Endodermal cell (in vitro differentiated cells): ENCODE results near the gene ZNF776. TPM values are rescaled to one million over a fixed set of nuclear protein-coding genes. Genes with fewer than 3 reads are reported as not detected.
A peak's percentile ranks its signal among the peaks of the same experiment; 100 is the strongest.

Experiments
- DNase-seq: peaks from one replicate; pipeline ENCODE4 v3.0.0-alpha.2; 2017
- H3K27ac ChIP-seq: 2 replicates; pipeline ENCODE4 v1.5.1; 2013; ENCODE audit warnings: mild to moderate bottlenecking, low read depth, low read length, moderate library complexity
- H3K27me3 ChIP-seq: 2 replicates; pipeline ENCODE4 v1.6.1; 2013; ENCODE audit warnings: mild to moderate bottlenecking, low read length, moderate library complexity; ENCODE audit not compliant: insufficient read depth, control insufficient read depth, poor library complexity, severe bottlenecking
- H3K36me3 ChIP-seq: 2 replicates; pipeline ENCODE4 v1.7.0; 2013; ENCODE audit warnings: mild to moderate bottlenecking, low read length, moderate library complexity; ENCODE audit not compliant: control insufficient read depth, insufficient read depth
- H3K4me1 ChIP-seq: one replicate; pipeline ENCODE4 v1.7.0; 2013; ENCODE audit warnings: low read length; ENCODE audit not compliant: control insufficient read depth, insufficient read depth
- H3K4me3 ChIP-seq: 2 replicates; pipeline ENCODE4 v1.5.1; 2013; ENCODE audit warnings: mild to moderate bottlenecking, low read length, moderate library complexity
- H3K9ac ChIP-seq: 2 replicates; pipeline ENCODE4 v1.6.1; 2013; ENCODE audit warnings: mild to moderate bottlenecking, low read length, moderate library complexity; ENCODE audit not compliant: poor library complexity, severe bottlenecking; ENCODE audit errors: extremely low read depth
- H3K9me3 ChIP-seq: 2 replicates; pipeline ENCODE4 v1.6.1; 2013; ENCODE audit warnings: mild to moderate bottlenecking, low read length, moderate library complexity; ENCODE audit not compliant: control insufficient read depth
- H3K27ac Mint-ChIP-seq: 2 replicates; pipeline ENCODE4 v1.8.0; 2020; ENCODE audit warnings: mixed read lengths
- H3K27me3 Mint-ChIP-seq: 2 replicates; pipeline ENCODE4 v1.8.0; 2021; ENCODE audit warnings: mild to moderate bottlenecking, mixed read lengths; ENCODE audit not compliant: insufficient read depth
- H3K36me3 Mint-ChIP-seq: 2 replicates; pipeline ENCODE4 v1.8.0; 2020; ENCODE audit warnings: low read depth, mixed read lengths
- H3K4me1 Mint-ChIP-seq: 2 replicates; pipeline ENCODE4 v1.8.0; 2020; ENCODE audit warnings: mixed read lengths
- H3K4me3 Mint-ChIP-seq: 2 replicates; pipeline ENCODE4 v1.8.0; 2020; ENCODE audit warnings: mild to moderate bottlenecking, moderate library complexity, mixed read lengths
- H3K9me3 Mint-ChIP-seq: 2 replicates; pipeline ENCODE4 v1.8.0; 2020; ENCODE audit warnings: mild to moderate bottlenecking, mixed read lengths
- CTCF ChIP-seq: fragments of 200-600 bp; sonication (generic); conservative IDR thresholded peaks from 2 replicates; pipeline ENCODE4 v1.5.0; 2021; ENCODE audit warnings: antibody characterized with exemption, mild to moderate bottlenecking
- WGBS, 2 experiments: methylation state at CpG; one replicate each; pipeline versions ENCODE4 v1.1.5 to v1.1.7; 2013; ENCODE audit warnings: missing lambda C conversion rate in 2 of 2, mixed read lengths in 1 of 2; ENCODE audit not compliant: insufficient coverage in 1 of 2, insufficient read length in 1 of 2; 5-methylcytosine and 5-hydroxymethylcytosine counted together
- total RNA-seq, 2 donors: library from RNA; stranded (reverse); fragmentation: NEBNext Ultra II Directional in 1 of 2; extraction: Animal tissue kit (Norgen Biotek cat#: 25700) in 1 of 2; gene quantifications; 2 replicates in 1 of 2; 3 replicates in 1 of 2; pipeline ENCODE4 v1.2.1, GENCODE V29; 2021

The ZNF776 gene
- total RNA-seq, 2 donors from 2014 or later = 16.2 to 21.4 TPM

- no peak overlapping the region for H3K9ac ChIP-seq
- Mint-ChIP-seq H3K9me3 (no peaks in the 10 kb centered on the region), H3K27ac (peak overlapping the region; percentile 83), H3K4me1 (peaks cover 47% of the 10 kb centered on the region), H3K4me3 (no peak overlapping the region), H3K27me3 (no peaks in the 10 kb centered on the region), H3K36me3 (peaks cover 21% of the 10 kb centered on the region)
- H3K4me3 ChIP-seq = no peak overlapping the region
- WGBS, 2 experiments = 72 to 87% methylated on average over 2 to 4 of the region's 4 CpGs
- peaks cover 4% of the 10 kb centered on the region for H3K9me3 ChIP-seq
- peak; percentile 40 for TF ChIP-seq CTCF
- H3K27ac ChIP-seq = no peak overlapping the region
- no peaks in the 10 kb centered on the region for H3K27me3 ChIP-seq
- H3K4me1 ChIP-seq = peaks cover 8% of the 10 kb centered on the region
- DNase-seq = peak; percentile 77
- H3K36me3 ChIP-seq = peaks cover 22% of the 10 kb centered on the region
These were observed 55.7 kb downstream of the ZNF776 start for GRCh38 chr19:57802269-57802668.

DNA sequence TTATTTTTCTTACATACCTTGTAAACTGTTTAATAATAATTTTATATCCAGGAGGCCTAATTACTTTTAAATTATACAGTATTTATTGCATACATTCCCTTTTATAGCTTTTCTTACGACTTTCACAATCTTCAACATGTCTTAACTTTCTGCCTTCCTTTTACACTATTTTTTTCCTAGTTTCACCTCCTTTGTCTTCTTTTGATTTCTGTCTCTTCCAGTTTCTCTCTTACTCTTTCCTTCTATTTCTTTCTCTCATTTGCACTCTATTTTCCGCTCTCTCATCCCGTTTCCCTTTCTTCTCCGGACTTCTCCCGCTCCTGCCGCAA lies 56.6 kb downstream of the ZNF776 start:
- Histone ChIP-seq H3K27me3 (no peaks in the 10 kb centered on the region), H3K4me3 (peak overlapping the region; percentile 83), H3K9me3 (peaks cover 4% of the 10 kb centered on the region), H3K4me1 (peaks cover 8% of the 10 kb centered on the region), H3K9ac (peak overlapping the region; percentile 94), H3K27ac (peak overlapping the region; percentile 98), H3K36me3 (peaks cover 31% of the 10 kb centered on the region)
- 3 to 5% methylated on average over 6 of the region's 6 CpGs for WGBS, 2 experiments
- Mint-ChIP-seq H3K27me3 (no peaks in the 10 kb centered on the region), H3K36me3 (peaks cover 29% of the 10 kb centered on the region), H3K4me3 (peak overlapping the region; percentile 73), H3K4me1 (peaks cover 47% of the 10 kb centered on the region), H3K9me3 (peaks cover under 1% of the 10 kb centered on the region), H3K27ac (peak overlapping the region; percentile 99)
- no peak for TF ChIP-seq CTCF
- no peak for DNase-seq

DNA sequence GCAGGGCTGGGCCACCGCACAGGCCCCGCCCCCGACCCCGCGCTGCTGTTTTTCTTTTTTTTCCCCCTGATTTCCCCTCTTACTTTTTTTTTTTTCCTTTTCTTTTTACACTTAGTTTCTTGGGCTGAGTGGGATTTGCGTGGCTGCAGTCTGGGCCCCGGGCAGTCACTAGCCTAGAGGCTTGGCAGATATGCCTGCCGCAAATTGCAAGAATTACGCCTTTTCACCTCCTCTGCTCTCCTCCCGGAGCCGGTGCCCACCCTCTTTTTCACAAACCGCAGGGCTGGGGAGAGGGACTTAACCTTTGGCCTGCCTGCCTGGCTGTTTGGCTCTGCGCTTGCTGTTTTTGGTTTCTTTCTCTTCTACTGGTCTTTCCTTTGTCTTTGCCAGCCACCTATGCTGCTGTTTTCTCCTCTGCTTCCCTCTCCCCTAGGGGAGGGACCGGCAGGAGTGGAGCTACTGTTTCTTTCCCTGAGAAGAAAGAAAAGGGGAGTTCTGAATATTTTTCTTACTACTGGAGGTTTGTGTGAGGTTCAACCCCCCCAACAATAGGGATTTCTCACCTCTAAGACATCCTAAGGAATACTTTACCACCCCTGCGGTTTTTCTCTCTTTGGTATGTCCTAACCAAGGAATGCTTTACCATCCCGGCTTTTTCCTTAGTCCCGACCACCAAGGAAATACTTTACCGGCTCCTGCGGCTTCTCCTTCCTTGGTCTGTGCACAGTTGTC lies 57.1 kb downstream of the ZNF776 start:
- Histone ChIP-seq H3K4me1 (peaks cover 8% of the 10 kb centered on the region), H3K4me3 (peak overlapping the region; percentile 83), H3K27me3 (no peaks in the 10 kb centered on the region), H3K9ac (peak overlapping the region; percentile 94), H3K9me3 (peaks cover 4% of the 10 kb centered on the region), H3K27ac (peak overlapping the region; percentile 98), H3K36me3 (peaks cover 36% of the 10 kb centered on the region)
- Mint-ChIP-seq H3K36me3 (peaks cover 34% of the 10 kb centered on the region), H3K9me3 (peaks cover 6% of the 10 kb centered on the region), H3K27ac (peak overlapping the region; percentile 99), H3K4me3 (peak overlapping the region; percentile 73), H3K27me3 (no peaks in the 10 kb centered on the region), H3K4me1 (peaks cover 47% of the 10 kb centered on the region)
- peak; percentile 89 for DNase-seq
- WGBS, 2 experiments = 1% methylated on average over 10 to 18 of the region's 19 CpGs
- TF ChIP-seq CTCF = no peak
